Upper lobe of left lung (tissue), 4 donors: ENCODE measurements around the gene GIMAP8.

Experiments
- CTCF ChIP-seq, 6 experiments: fragments of 450-650 bp in 4 of 6; fragments of 200-600 bp in 2 of 6; sonication (generic) in 2 of 6; IDR thresholded peaks; one replicate each; pipeline ENCODE4 v1.5.1; 2016 to 2019; ENCODE audit warnings: antibody characterized with exemption in 6 of 6
- EP300 ChIP-seq, 4 donors: sonication (generic); formaldehyde crosslinking; IDR thresholded peaks; one replicate each; pipeline ENCODE4 v1.5.1; 2017; ENCODE audit warnings: antibody characterized with exemption in 4 of 4, control low read depth in 2 of 4
- POLR2A ChIP-seq, 4 donors: fragments of 450-650 bp; IDR thresholded peaks; one replicate each; pipeline ENCODE4 v1.5.1; 2016 to 2017; ENCODE audit warnings: antibody characterized with exemption in 4 of 4, mild to moderate bottlenecking in 2 of 4
- POLR2AphosphoS5 ChIP-seq, 2 donors: sonication (generic); formaldehyde crosslinking; IDR thresholded peaks; one replicate each; pipeline ENCODE4 v1.5.1; 2017; ENCODE audit warnings: antibody characterized with exemption in 2 of 2

DNA sequence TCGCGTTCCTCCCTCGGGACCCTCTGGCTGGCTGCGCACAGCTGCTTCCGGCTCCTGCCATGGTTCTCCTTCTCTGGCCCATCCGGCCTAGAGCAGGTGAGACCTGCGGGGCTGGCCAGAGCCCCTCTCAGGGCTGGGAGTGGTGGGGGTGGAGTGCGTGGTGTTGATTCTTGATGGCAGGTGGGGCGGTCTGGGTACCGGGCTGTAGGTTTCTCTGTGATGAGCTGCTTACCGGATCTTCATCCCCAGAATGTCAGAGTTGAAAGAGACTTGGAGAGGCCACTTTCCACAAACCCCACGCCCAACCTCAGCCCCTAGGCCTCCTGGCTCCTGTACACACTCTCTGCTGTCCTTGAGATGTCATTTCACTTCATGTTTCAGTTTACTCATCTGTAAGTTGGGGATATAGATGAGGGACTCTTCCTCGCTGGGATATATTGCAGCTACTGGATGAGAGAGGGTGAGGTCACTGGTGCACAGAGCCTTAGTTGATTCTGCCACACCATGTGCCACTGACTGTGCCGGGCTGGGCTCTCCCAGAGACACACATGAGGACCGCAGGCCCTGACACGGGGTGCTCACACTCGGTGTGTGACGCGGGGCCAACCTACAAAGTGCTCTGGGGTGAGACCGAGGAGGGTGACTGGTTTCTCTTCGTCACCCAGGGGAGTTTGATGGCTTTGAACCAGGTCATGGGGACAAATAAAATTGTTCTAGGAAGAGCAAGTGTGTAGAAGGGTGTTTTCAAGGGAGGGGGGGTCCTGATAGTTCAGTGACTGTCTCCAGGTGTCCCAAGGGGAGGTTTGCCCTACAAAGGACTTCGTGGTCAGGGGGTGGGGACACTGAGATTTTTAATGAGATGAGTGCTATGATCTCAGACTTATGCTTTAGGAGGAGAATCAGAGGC is 41.8 kb upstream of the GIMAP8 start:
- TF ChIP-seq CTCF (IDR thresholded peaks at IDR 0.05) (no peak), POLR2A (IDR thresholded peaks at IDR 0.05) (no peak), POLR2AphosphoS5 (IDR thresholded peaks at IDR 0.05) (no peak), EP300 (IDR thresholded peaks at IDR 0.05) (no peak)
